ENCODE data around the gene PCDHB9. TPM values are rescaled to one million over a fixed set of nuclear protein-coding genes. Genes with fewer than 3 reads are reported as not detected.
"Not testable (repeated sequence)": the region's sequence is repeated elsewhere in the genome, so short reads cannot be mapped to it uniquely, and the experiment has no call there.

The PCDHB9 gene
- total RNA-seq (1 to 10 TPM; 5.7 to 8.7 TPM), polyA plus RNA-seq (ENCODE audit: insufficient read depth, low read depth, low replicate concordance) (4.8 TPM)
- long read RNA-seq, donor 1, full-length matches to known transcripts = 3 of 3 reads
- long read RNA-seq, donor 1, partial matches to known transcripts = 0 of 3 reads
- long read RNA-seq, donor 1, other reads (novel, unspliced or antisense) = 0 of 3 reads
- long read RNA-seq, donor 2, full-length matches to known transcripts = 3 of 3 reads
- long read RNA-seq, donor 2, partial matches to known transcripts = 0 of 3 reads
- long read RNA-seq, donor 2, other reads (novel, unspliced or antisense) = 0 of 3 reads

GRCh38 chr5:141186897-141187512 is at the start of gene PCDHB9:
Gene PCDHB9, plus strand, starts transcription at chr5:141187161. Its CDS starts 158 bp downstream, at chr5:141187319.
- Histone ChIP-seq H3K4me3 (no peak within 1 kb of the TSS), H3K27ac (no peak within 1 kb of the TSS), H3K27me3 (no peaks in the 10 kb centered on the region), H3K4me1 (no peaks in the 10 kb centered on the region), H3K9me3 (no peaks in the 10 kb centered on the region), H3K36me3 (ENCODE audit: low read depth, missing control alignments) (no peaks in the 10 kb centered on the region)
- WGBS, 2 donors = 12 to 16% methylated on average over 9 of the region's 9 CpGs
- peak; percentile 83 for DNase-seq
- TF ChIP-seq CTCF (IDR thresholded peaks at IDR 0.05) (peak; percentile 64 to 77 (median 75)), POLR2A (IDR thresholded peaks at IDR 0.05) (no peak)
- intact Hi-C loops (cut with DNase I; ENCODE audit: low total_unique reads) = no loop called here

GRCh38 chr5:141137346-141137745 is 49.6 kb upstream of the PCDHB9 start:
- H3K9me3 ChIP-seq; intact Hi-C loops (cut with DNase I; ENCODE audit: low total_unique reads); H3K4me1 ChIP-seq; H3K27ac ChIP-seq; DNase-seq; H3K27me3 ChIP-seq; H3K36me3 ChIP-seq (ENCODE audit: low read depth, missing control alignments): not testable (repeated sequence)
- 39 to 49% methylated on average over 26 to 33 of the region's 34 CpGs for WGBS, 2 donors
- peak overlapping the region in 1 of 2 donors; percentile 57 for H3K4me3 ChIP-seq

GRCh38 chr5:141149812-141150211 is 37.1 kb upstream of the PCDHB9 start, which contains the start of gene PCDHB6:
Gene PCDHB6, plus strand, starts transcription at chr5:141150057. Its CDS starts 201 bp downstream, at chr5:141150258.
- 9 to 19% methylated on average over 18 of the region's 18 CpGs for WGBS, 2 donors
- peak; percentile 14 to 30 (median 27) for TF ChIP-seq CTCF (IDR thresholded peaks at IDR 0.05)
- TF ChIP-seq POLR2A (IDR thresholded peaks at IDR 0.05) = no peak
- Histone ChIP-seq H3K27ac (no peak within 1 kb of the TSS), H3K4me3 (peak within 1 kb of the TSS in 1 of 2 donors; percentile 18), H3K36me3 (ENCODE audit: low read depth, missing control alignments) (no peaks in the 10 kb centered on the region), H3K4me1 (no peaks in the 10 kb centered on the region), H3K9me3 (no peaks in the 10 kb centered on the region), H3K27me3 (no peaks in the 10 kb centered on the region)
- intact Hi-C loops (cut with DNase I; ENCODE audit: low total_unique reads) = no loop called here
- peak; percentile 74 for DNase-seq

GRCh38 chr5:141150224-141150992 is 36.6 kb upstream of the PCDHB9 start:
- TF ChIP-seq POLR2A (IDR thresholded peaks at IDR 0.05) (no peak), CTCF (IDR thresholded peaks at IDR 0.05) (no peak)
- 21 to 48% methylated on average over 20 to 33 of the region's 33 CpGs for WGBS, 2 donors
- Histone ChIP-seq H3K4me3 (peak overlapping the region in 1 of 2 donors; percentile 18), H3K4me1 (no peaks in the 10 kb centered on the region), H3K9me3 (no peaks in the 10 kb centered on the region), H3K27ac (no peak overlapping the region), H3K36me3 (ENCODE audit: low read depth, missing control alignments) (no peaks in the 10 kb centered on the region), H3K27me3 (no peaks in the 10 kb centered on the region)
- intact Hi-C loops (cut with DNase I; ENCODE audit: low total_unique reads) = no loop called here
- no peak for DNase-seq

- no peaks in the 10 kb centered on the region for H3K9me3 ChIP-seq
- peak overlapping the region in 1 of 2 donors; percentile 18 for H3K4me3 ChIP-seq
- no peaks in the 10 kb centered on the region for H3K27me3 ChIP-seq
- no peaks in the 10 kb centered on the region for H3K36me3 ChIP-seq (ENCODE audit: low read depth, missing control alignments)
- H3K4me1 ChIP-seq = no peaks in the 10 kb centered on the region
- intact Hi-C loops (cut with DNase I; ENCODE audit: low total_unique reads) = no loop called here
- 25 to 62% methylated on average over 13 of the region's 13 CpGs for WGBS, 2 donors
- DNase-seq = no peak
- H3K27ac ChIP-seq = no peak overlapping the region
- TF ChIP-seq CTCF (IDR thresholded peaks at IDR 0.05) = no peak
- no peak for TF ChIP-seq POLR2A (IDR thresholded peaks at IDR 0.05)
Observed at GRCh38 chr5:141150993-141151325, 36.0 kb upstream of the PCDHB9 start.

- H3K27ac ChIP-seq; H3K4me1 ChIP-seq; H3K9me3 ChIP-seq; H3K36me3 ChIP-seq (ENCODE audit: low read depth, missing control alignments); H3K27me3 ChIP-seq; intact Hi-C loops (cut with DNase I; ENCODE audit: low total_unique reads); DNase-seq: not testable (repeated sequence)
- 26 to 53% methylated on average over 3 to 37 of the region's 41 CpGs for WGBS, 2 donors
- peak overlapping the region in 1 of 2 donors; percentile 18 for H3K4me3 ChIP-seq
Observed at GRCh38 chr5:141151632-141152031, 35.3 kb upstream of the PCDHB9 start.

GRCh38 chr5:141152096-141152495 is 34.9 kb upstream of the PCDHB9 start:
- H3K9me3 ChIP-seq; DNase-seq; H3K27me3 ChIP-seq; H3K36me3 ChIP-seq (ENCODE audit: low read depth, missing control alignments); H3K4me1 ChIP-seq; H3K4me3 ChIP-seq; H3K27ac ChIP-seq; intact Hi-C loops (cut with DNase I; ENCODE audit: low total_unique reads): not testable (repeated sequence)
- WGBS, 2 donors = 23 to 36% methylated on average over 8 to 35 of the region's 36 CpGs

All from testis (tissue), 5 donors.